Measurements from ENCODE around the gene SLC25A1.

GRCh38 chr22:19203834-19204233 lies 25.3 kb upstream of the SLC25A1 start:
- TF ChIP-seq CTCF (IDR thresholded peaks at IDR 0.05), result no peak
- no peak for TF ChIP-seq EZH2 (IDR thresholded peaks at IDR 0.05; ENCODE audit: borderline replicate concordance, insufficient read depth, low read depth, low read length, poor library complexity, severe bottlenecking)
